Stimulated activated CD4-positive, alpha-beta T cell treated with anti-CD3 and anti-CD28 coated beads, Interleukin-1b, Interleukin-23, amount 100 ng/mL, for 24 hours (primary cell): ENCODE results near the gene TMEM178B.
"Not testable (repeated sequence)": the region's sequence is repeated elsewhere in the genome, so short reads cannot be mapped to it uniquely, and the experiment has no call there.

Experiments used
- DNase-seq, 4 experiments: peaks; one replicate each; pipeline ENCODE4 v3.0.0-alpha.2; 2020; ENCODE audit warnings: low read depth in 4 of 4, low spot score in 1 of 4

TMEM178B gene

DNA sequence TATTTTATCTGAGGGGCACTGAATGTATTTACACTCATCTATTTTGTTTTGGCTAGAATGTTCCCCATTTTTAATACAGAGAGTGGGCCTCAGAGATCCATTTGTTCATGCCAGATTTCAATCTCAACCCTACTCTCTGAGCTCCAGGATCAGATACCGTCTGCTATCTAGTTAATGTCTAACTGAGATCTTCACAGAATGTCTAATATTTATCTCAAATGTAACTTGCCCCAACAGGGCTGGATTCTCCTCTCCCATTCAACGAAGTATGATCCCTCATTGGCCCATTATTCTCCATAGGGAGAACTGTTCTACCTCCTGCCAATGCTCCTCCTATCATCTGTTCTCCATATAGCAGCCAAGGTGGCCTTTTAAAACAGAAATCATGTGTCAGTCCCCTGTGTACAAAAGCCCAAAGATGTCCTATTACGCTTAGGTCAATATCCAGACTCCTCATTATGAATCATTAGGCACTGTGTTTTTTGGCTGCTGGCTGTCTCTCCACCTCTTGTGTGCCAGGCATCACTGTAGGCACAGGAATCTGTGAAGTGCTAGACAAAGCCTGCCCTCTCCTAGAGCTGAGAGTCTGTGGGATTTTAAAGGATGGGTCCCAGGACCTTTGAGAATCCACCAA, 308.0 kb downstream of the TMEM178B start:
- no peak for DNase-seq

DNA sequence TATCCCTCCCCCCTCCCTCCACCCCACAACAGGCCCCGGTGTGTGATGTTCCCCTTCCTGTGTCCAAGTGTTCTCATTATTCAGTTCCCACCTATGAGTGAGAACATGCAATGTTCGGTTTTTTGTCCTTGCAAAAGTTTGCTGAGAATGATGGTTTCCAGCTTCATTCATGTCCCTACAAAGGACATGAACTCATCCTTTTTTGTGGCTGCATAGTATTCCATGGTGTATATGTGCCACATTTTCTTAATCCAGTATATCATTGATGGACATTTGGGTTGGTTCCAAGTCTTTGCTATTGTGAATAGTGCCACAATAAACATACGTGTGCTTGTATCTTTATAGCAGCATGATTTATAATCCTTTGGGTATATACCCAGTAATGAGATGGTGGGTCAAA, 309.5 kb downstream of the TMEM178B start:
- not testable (repeated sequence) for DNase-seq

DNA sequence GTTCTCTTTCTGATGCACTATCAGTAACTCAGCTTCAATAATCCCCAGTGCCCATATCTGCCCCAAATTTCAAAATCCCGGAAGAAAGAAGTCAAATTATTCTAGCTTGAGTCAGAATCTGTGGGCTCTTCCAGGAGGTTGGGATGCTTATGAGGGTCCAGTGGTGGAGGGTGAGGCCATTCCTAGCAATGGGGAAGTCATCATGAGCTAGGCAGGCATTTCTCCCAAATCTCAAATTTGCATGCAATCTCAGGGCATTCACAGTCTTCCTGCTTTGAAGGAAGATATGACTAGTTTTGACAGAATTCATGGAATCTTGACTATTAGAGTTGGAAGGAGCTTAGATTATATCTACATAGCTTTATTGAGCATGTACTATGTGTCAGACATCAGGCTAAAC, 313.0 kb downstream of the TMEM178B start:
- no peak for DNase-seq

DNA sequence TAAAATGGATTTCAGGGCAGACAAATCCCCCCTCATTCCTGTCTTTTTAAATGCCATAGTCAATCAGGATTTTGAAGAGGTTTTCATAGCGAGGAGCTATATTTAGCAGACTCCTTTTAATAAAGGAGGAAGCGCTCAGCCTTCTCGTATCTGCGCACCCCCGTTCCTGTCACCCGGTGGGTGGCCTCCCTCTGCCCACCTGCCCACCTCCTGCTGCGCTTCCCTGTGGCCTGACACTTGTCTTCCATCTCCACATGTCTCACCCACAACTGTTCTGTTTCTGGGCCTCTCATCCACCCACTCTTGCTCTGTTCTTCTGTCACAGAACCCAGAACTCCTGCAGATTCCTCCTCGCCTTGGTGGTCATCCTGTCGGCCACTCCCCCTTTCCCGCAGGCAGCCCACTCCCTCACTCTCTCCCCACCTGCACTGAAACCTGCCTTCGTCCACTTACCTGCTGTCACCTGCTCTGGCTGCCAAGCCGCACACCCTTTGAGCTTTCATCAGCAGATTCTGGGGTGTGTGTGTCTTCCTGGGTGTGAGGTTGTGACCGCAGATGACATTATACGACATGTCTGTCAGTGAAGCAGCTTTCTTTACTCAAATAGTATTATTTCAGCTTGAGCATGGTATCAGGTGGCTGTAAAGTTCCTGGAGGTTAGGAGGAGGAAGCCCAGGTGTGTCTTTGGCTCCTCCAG, 313.8 kb downstream of the TMEM178B start:
- DNase-seq = no peak

DNA sequence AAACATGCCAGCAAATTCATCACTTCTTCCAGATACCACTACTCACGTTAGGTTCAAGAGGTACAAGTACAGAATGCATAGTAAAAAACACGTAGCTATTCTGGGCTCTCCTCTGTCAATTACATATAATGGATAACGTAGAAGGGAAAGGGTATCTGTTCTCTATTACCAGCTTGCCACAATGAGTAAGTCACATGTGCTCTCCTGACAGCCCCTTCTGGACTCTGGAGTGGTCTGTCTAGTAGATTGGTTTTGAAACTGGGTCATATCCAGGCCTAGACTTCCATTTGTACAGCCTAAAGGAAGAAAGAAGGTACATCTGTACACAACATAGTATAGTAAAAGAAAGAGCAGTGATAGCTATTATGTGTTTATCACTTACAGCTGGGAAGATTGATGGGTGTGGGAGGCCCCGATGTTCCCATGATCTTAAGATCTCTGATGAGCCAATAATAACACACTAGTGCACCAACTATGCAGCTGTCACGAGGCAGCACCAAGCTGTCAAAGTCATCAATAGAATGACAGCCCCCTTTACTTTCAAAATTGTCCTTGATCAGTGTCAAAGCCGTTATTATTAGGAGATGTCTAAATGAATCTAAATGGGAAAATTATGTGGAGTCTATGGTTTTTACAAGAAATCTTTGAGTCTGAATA, 315.4 kb downstream of the TMEM178B start:
- DNase-seq = no peak

DNA sequence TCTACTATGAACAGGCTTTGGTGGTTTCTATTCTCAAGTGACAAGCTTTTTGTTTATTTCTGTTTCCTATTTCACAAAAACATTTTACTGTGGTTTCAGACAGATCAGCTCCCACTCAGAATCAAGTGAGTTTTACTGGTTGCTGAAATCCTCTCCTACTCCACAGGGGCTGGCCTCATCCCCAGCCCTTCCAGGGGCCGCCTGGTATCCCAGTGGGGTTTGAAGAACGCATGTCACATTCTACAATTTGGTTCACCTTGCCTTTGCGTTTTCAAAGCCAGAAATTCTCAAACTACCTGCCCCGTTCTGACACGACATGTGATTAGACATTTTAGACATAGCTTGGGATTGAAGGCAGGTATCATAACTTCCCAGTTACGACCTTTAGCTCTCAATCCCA, 316.5 kb downstream of the TMEM178B start:
- DNase-seq = no peak

DNA sequence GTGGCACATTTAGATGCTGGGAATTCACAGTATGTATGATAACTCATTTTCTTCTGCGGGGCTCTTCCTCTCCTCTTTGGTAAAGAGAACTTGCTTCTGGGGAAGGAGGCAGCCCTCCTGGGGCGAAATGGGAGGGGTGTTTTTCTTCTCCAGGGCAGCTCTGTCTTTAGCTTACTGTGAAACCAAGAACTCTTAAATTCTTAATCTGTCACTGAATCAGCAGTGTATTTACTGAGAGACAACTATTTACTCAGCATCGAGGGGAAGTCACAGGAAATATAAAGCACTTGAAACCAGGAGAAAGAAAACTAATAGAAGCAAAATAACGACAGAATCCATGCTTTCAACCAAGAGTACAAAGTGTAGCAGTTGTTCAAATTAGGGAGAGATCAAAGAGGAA, 319.2 kb downstream of the TMEM178B start:
- DNase-seq = no peak

DNA sequence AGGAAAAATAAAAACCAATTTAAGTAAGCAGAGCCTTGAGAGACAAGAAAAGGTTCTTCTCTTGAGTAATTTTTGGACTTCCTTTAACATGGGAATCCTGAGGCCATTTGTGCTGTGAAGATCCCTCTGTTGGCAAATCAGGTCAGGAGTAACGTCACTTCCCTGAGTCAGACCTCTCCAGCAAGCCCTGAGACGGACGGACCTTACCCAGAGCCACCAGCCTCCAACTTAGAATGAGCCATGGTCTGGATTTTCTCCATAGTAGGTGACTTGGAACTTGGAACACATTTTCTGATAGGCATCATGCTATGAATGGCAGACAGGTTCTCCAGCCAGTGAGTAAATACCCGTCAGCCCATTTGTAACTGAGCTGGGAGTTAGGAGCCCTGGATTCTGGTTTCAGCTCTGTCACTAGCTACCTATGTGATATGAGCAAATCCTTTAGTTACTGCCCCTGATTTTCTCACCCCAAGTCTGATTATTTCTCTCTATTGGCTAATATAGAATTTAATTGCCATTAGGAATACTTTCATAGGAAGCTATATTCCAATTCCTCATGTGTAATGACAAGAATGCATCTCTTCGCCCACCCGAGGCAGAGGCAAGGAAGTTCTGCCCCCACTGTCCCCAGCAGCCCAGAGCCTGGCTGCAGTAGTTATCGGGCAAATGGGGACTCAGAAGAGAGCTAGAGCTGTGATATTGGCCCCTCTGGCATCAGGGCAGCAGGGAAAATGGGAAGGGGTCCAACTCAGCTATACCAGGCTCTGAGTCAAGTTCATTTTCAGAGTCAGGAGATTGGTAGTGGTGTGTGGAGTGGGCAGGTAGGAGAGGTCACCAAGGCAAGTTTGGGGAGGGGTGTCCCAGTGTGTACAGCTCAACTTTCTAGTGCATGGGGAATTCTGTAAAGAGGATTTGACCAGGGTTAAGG, 323.6 kb downstream of the TMEM178B start:
- no peak for DNase-seq

DNA sequence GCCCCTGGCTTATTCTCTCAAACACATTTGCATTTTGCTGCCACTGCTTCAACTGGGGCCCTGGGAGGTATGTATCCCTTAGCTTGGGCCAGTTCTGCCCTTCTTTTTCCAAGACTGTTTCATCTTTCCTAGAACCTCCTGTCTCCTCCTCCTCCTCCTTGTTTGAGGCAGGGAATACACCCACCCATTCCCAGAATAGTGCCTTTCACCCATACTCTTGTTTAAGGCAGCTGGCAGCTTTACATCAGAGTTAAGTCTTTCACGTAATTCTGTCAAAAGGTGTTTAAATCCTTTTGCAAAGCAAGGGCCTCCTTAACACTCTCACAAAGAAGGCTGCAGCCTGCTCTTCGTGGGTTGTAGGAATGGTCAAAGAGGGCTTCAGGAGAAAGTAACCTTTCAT, 326.5 kb downstream of the TMEM178B start:
- DNase-seq = no peak

DNA sequence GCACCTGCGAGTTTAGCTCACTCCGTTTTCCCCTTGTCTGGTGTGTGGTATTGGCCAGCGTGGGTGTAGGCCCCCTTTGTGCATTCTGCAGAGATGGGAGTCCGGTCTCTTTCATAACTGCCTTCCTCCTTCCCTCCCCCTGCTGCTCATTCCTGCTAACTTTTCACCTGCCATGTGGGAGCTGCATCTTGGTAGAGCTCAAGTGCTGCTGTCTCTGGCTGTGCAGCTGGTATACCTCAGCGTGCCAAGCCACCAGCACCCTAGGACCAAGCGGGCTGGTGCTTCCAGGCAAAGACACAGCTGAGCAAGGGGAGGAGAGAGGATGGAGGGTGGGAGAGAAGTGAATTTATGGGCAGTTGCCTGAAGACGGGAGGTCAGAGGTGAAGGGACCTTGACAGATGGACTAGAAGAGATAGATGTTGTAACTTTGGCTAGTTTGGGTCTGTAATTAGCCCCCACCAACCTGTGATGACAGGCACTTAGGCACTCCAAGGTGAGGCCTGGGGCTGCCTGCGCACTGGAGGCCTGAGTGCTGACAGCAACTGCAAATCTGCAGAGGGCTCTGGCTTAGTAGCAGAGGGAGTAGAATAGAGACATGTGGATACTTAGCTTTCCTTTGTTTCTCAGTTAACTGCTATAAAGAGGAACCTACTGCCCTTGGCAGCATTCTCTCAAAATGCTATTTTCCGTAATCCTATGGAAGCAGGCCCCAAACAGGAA, 328.6 kb downstream of the TMEM178B start:
- DNase-seq = no peak

DNA sequence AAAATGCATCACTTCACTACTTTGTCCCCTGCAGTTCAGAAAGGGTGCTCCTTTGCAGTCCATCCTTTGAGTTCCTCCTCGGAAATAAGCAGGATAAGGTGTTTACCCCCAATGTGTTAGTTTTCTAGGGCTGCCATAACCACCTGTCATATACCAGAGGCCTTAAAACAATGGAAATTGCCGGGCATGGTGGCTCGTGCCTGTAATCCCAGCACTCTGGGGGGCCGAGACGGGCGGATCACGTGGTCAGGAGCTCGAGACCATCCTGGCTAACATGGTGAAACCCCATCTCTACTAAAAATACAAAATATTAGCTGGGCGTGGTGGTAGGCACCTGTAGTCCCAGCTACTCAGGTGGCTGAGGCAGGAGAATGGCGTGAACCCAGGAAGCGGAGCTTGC, 330.0 kb downstream of the TMEM178B start:
- not testable (repeated sequence) for DNase-seq

DNA sequence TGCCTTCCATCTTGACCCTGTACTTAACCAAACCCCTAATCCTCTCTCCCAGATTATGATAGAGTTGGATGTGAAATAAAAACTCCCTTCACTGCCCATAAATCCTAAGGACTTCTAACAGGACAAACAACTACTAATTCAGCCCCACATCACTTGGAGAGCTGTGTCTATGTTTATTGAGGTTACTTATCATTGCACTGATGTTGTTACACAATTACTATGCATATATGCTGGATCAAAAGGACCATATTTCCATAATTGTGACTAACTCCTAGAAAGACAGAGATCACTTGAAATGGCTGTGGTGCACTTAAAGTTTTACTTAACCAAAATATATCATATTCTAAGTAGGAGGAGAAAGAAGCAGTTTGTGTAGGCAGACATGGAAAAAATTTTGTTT, 332.5 kb downstream of the TMEM178B start:
- DNase-seq = no peak

DNA sequence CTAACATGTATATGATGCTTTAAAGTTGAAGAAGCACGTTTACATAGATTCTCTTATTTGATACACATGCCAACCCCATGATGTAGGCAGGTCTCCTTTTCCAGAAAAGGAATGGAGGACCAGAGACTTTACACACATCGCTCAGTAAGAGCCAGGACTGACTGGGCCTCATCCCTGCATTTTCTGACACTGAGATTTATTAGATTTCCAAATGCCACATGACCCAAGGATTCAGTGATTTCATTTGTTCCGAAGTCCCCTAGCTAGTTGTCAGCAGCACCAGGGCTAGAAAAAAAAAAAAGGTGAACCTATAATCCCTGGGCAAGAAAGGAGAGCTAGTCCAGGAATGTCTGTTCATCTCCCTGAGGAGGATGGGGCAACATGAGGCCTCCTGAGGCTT, 334.0 kb downstream of the TMEM178B start:
- DNase-seq = no peak

DNA sequence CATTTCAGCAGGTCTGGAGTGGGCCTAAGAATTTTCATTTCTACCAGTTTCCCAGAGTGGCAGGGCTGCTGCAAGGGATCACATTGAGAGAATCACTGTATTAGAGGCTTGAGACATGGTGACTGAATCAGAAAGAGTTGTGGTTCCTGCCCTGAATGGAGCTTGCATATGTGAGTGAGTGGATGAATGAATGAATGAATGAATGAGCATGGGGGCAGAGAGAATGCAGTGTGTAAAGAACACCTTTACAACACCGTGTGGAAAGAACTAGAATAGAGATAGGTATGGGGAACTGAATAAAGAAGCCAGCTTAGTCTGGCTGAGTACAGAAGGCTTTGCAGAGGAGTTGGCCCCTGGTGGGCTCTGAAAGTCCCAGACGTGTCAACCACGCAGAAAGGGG, 334.6 kb downstream of the TMEM178B start:
- DNase-seq = no peak

DNA sequence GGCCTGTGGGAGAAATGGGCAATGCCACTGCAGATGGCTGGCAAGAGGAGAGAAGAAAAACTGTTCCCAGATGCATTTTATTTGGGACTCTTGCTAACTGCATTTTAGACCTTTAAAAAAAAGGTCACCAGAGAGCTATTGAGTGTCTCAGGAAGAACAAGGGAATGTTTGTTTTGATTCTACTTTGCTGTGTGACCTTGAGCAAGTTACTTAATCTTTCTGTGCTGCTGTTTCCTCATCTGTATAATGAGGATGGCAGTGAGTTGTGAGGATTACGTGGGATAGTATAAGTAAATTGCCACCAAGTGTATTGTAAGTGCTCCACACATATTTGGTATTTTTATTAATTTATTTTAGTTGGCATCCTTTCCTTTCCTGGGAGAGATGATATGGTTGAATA, 335.4 kb downstream of the TMEM178B start:
- no peak for DNase-seq

DNA sequence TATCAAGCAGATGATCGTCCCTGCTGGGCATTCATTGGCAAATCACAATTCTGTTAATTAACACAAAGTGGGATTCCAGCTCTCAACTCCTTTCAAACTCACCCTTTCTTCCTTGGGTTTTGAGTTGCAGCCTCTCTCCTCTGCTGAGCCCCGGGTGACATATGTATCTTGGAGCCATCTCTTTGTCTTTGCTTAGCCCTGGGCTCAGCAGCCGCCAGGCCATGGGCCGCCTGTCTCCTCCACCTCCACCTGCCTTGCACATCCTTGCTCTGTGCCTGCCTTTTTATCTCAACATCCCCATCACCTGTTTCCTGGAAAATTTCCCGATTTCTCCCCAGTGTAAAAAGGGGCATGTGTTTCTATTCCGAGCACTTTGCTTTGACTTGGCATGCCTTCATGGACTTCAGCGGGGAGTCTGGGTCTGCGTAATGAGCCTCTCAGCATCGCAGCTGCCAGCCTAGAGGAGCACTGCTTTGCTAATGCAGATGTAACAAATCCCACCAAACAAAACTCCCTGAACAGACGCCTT, 336.0 kb downstream of the TMEM178B start:
- DNase-seq = no peak

DNA sequence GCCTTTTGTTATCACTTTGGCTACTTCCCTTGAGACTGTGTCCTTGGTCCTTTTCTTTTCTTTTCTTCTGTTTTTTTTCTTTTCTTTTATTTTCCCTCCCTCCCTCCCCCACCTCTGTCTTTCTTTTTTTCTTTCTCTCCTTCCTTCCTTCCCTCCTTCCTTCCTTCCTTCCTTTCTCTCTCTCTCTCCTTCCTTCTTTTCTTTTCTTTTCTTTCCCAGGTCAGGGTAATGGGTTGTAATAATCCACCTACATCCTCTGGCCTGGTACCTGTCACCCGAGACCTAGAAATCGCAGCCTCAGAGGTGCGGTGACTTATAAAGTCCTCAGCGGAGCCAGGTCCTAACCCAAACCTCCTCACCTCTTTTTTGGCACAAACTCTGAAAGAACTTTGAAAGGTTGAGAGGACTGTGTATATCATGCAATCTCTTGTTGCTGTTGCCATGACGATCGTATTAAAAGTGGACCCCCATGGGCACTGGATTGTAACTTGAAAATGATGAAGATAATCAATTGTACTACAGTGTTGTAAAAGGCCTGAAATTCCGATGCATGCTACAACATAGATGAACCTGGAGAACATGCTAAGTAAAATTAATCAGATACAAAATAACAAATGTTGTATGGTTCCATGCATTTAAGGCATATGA, 336.6 kb downstream of the TMEM178B start:
- DNase-seq = no peak

DNA sequence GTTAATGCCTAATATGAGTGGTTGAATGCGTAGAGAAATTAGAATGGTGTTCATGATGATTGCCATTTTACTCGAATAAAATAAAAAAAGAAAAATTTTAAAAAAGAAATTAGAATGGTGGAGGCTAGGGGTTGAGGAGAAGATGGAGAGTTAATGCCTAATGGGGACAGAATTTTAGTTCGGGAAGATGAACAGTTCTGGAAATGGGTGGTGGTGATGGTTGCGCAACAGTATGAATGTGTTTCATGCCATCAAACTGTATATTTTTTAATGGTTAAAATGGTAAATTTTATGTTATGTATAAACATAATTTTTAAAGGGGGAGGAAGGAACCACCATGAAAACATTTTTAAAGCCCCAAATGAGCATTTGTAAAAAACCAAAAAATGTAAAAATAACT, 337.3 kb downstream of the TMEM178B start:
- DNase-seq = no peak

DNA sequence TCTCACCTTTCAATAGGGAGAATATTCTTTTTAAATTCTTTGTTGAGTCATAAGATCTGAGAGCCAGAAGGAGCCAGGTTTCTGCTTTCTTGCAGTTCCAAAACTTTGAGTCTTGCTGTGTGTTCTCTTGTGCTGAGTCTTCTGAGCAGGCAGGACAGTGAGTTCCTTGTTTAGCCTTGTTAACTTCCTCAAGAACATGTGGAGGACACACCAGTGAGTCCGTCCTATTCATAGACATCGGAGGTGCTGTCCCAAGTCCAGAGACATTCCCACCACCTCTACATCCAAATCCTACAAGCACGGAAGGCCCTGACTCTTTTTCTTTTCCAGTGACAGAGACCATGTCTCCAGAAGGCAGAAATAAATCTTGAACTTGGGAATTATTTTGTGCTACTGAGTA, 342.1 kb downstream of the TMEM178B start:
- no peak for DNase-seq

DNA sequence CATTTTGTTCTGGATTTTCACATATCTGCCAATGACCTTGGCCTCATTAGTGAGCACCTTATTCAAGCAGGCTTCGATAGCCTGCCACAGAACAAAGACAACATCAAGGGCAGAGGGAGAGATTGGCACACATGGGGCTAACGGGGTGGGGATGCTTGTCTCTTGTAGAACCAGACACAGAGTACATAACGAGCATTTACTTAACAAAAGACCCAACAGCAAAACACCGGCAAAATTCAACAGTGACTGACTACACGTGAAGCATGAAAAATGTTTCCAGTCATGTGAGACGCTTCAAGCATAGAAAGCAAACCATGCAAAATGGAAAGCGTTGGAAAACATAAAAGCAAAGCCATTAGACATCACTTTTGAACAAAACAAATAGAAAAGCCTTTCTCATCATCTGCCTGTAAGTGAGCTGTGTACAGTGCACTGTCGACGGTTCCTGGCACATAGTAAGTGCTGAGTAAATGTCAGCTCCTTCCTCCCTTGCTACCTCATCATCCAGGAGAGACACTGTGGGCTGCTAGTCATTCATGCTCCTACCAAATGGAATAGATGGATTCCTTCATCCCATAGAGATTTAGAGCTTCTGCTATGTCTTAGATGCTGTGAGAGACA, 342.9 kb downstream of the TMEM178B start:
- no peak for DNase-seq
